Left lung (tissue), 10 donors: Measurements from ENCODE around the gene RNF123. TPM values are rescaled to one million over a fixed set of nuclear protein-coding genes. Genes with fewer than 3 reads are reported as not detected.
A peak's percentile ranks its signal among the peaks of the same experiment; 100 is the strongest.

ENCODE experiments used
- ATAC-seq: fragments of 200-7000 bp; cut with Tn5 transposase; one replicate; pipeline ENCODE4 v1.9.1; 2020; ENCODE audit warnings: moderate library complexity
- DNase-seq, 4 donors: peaks; one replicate each; pipeline ENCODE4 v3.0.0-alpha.2; 2013 to 2020
- H3K27ac ChIP-seq, 2 donors: fragments of 200-600 bp; sonication (generic) in 1 of 2; one replicate each; pipeline versions ENCODE4 v1.5.0 to v1.8.0; 2020 to 2021
- H3K27me3 ChIP-seq, 2 donors: fragments of 200-600 bp; sonication (generic) in 1 of 2; one replicate each; pipeline versions ENCODE4 v1.5.0 to v1.8.0; 2020 to 2021
- H3K36me3 ChIP-seq, 2 donors: fragments of 200-600 bp; sonication (generic) in 1 of 2; one replicate each; pipeline versions ENCODE4 v1.5.0 to v1.8.0; 2020 to 2021
- H3K4me1 ChIP-seq, 2 donors: fragments of 200-600 bp; one replicate each; pipeline ENCODE4 v1.8.0; 2021
- H3K4me3 ChIP-seq, 2 donors: fragments of 200-600 bp; sonication (generic) in 1 of 2; one replicate each; pipeline versions ENCODE4 v1.5.0 to v1.8.0; 2020 to 2021; ENCODE audit warnings: mild to moderate bottlenecking in 1 of 2
- H3K9me3 ChIP-seq, 2 donors: fragments of 200-600 bp; sonication (generic) in 1 of 2; one replicate each; pipeline versions ENCODE4 v1.5.0 to v1.8.0; 2020 to 2021
- intact Hi-C, 2 donors: fragments of 100-400 bp; cut with DNase I; formaldehyde crosslinking; loops; one replicate each; pipeline versions ENCODE4 v1.11.2 to v1.14.2; 2022
- polyA plus RNA-seq, 6 donors: library from polyadenylated mRNA; unstranded; fragments of 120-200 nt; gene quantifications; one replicate each; pipeline ENCODE4 v1.2.1, GENCODE V29; 2013; ENCODE audit not compliant: insufficient read length in 6 of 6
- total RNA-seq, 2 donors: library from RNA; stranded (reverse); fragmentation: NEBNext Ultra II Directional; extraction: Animal tissue kit (Norgen Biotek cat#: 25700); gene quantifications; one replicate each; pipeline ENCODE4 v1.2.1, GENCODE V29; 2021
- TF ChIP-seq, protein P1 (sequence below), 2 donors: fragments of 200-600 bp; sonication (generic) in 1 of 2; IDR thresholded peaks; one replicate each; pipeline versions ENCODE4 v1.5.0 to v1.8.0; 2021; ENCODE audit warnings: antibody characterized with exemption in 2 of 2
- donor health status: DM: no; HTN: yes; CAD: no.
- donor health status: DM: no; HTN: no; CAD: no.

Gene RNF123
- total and polyA plus RNA-seq, 8 donors: 21.8 to 45.0 (median 32.3) TPM

DNA sequence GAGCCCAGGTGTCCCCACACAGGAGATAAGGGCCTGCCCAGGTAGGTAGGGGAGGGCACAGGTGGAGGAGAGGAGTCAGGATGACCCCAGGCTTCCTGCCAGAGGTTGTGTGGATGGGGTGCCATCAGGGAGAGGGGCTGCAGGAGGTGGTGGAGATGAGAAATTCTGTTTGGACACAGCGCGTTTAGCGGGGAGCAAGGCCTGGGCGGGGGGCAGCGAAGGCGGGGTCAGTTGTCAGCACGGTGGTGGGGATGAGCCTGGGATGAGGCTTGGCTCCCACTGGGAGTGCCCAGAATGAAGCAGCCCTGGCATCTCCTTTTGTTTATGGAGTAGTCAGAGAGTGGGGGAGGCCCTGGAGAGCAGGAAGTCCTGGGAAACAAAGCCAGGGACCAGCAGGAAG lies 14.6 kb downstream of the RNF123 start:
- Histone ChIP-seq H3K36me3 (peaks cover 0 to 77% of the 10 kb centered on the region in 2 donors), H3K4me3 (no peak overlapping the region), H3K27me3 (no peaks in the 10 kb centered on the region), H3K27ac (no peak overlapping the region), H3K9me3 (no peaks in the 10 kb centered on the region), H3K4me1 (peaks cover 0 to 6% of the 10 kb centered on the region in 2 donors)
- DNase-seq: no peak
- TF ChIP-seq, protein P1, sequence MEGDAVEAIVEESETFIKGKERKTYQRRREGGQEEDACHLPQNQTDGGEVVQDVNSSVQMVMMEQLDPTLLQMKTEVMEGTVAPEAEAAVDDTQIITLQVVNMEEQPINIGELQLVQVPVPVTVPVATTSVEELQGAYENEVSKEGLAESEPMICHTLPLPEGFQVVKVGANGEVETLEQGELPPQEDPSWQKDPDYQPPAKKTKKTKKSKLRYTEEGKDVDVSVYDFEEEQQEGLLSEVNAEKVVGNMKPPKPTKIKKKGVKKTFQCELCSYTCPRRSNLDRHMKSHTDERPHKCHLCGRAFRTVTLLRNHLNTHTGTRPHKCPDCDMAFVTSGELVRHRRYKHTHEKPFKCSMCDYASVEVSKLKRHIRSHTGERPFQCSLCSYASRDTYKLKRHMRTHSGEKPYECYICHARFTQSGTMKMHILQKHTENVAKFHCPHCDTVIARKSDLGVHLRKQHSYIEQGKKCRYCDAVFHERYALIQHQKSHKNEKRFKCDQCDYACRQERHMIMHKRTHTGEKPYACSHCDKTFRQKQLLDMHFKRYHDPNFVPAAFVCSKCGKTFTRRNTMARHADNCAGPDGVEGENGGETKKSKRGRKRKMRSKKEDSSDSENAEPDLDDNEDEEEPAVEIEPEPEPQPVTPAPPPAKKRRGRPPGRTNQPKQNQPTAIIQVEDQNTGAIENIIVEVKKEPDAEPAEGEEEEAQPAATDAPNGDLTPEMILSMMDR (IDR thresholded peaks at IDR 0.05): no peak
- intact Hi-C loops: no loop called here
- ATAC-seq: no peak

DNA sequence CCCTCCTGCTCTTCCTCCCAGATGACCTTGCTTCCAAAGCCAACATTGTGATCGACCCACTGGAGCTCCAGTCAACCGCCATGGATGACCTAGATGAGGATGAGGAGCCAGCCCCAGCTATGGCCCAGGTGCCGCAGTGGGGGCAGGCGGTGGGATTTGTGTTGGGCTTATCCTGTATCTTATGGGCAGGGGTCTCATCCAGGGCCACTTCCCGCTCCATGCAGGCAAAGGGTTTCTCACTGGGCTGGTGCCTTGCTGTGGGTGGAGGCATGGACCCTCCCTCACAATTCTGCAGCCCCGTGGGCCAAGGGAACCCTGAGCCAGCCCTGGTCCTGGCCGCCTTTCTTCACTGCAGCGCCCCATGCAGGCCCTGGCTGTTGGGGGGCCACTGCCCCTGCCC lies 15.3 kb downstream of the RNF123 start:
- ATAC-seq (no peak), DNase-seq (no peak)
- TF ChIP-seq, protein P1 (IDR thresholded peaks at IDR 0.05): no peak
- intact Hi-C loops: no loop called here
- Histone ChIP-seq H3K4me3 (no peak overlapping the region), H3K9me3 (no peaks in the 10 kb centered on the region), H3K4me1 (peaks cover 0 to 6% of the 10 kb centered on the region in 2 donors), H3K27ac (no peak overlapping the region), H3K27me3 (no peaks in the 10 kb centered on the region), H3K36me3 (peaks cover 0 to 70% of the 10 kb centered on the region in 2 donors)

DNA sequence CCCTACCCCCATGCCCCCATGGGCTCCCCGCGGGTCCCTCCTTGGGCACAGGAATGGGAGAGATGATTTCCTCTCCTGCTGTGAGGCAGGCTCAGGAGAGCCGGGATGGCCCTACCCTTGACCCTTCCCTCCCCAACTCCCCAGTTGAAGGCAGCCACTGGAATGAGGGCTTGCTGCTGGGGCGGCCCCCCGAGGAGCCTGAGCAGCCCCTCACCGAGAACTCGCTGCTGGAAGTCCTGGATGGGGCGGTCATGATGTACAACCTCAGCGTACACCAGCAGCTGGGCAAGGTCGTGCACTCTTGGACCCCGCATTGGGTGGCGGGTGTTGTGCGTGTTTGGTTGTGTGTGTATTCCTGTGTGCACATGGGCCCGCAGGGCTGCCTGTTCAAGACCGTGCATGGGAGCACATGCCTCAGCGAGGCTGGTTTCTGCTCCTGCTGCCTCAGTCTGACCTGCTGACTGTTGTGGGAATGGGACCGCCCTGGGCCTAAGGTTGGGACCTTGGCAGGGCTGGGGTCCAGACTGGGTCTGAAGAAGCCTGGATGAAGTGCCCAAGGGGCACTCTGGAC lies 16.1 kb downstream of the RNF123 start:
- TF ChIP-seq, protein P1 (IDR thresholded peaks at IDR 0.05): no peak
- no peaks in the 10 kb centered on the region for H3K9me3 ChIP-seq
- no peak overlapping the region for H3K27ac ChIP-seq
- H3K4me1 ChIP-seq: peaks cover 0 to 6% of the 10 kb centered on the region in 2 donors
- intact Hi-C loops: no loop called here
- H3K4me3 ChIP-seq: no peak overlapping the region
- peaks cover 0 to 62% of the 10 kb centered on the region in 2 donors for H3K36me3 ChIP-seq
- DNase-seq: no peak
- no peak for ATAC-seq
- H3K27me3 ChIP-seq: no peaks in the 10 kb centered on the region

DNA sequence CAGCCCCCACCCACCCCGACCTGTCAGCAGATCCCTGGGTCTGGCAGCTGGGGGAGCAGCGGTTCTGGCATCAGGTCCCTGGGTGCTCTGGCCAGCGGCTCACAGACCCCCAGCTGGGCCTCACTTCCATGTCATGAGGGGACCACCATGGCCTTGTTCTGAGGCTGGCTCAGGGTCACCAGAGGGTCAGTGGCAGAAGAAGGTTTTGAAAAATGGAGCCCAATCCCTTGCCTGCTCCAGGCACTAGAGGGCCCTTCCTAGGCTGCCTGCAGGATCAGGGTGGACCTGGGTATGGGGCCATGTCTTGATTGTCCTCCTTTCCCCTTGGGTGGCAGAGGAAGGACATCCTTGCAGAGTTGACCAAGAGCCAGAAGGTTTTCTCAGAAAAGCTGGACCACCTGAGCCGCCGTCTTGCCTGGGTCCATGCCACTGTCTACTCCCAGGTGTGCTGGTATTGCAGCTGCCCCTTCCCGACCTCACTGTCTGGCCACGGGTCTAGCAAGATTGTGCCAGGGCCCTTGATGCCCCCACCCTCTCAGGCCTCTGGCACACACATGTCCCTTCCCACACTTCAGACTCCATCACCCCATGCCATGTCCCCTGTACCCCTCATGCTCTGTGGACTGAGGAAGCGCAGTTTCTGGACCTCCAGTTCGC lies 17.2 kb downstream of the RNF123 start:
- Histone ChIP-seq H3K4me1 (peaks cover 0 to 6% of the 10 kb centered on the region in 2 donors), H3K4me3 (no peak overlapping the region), H3K36me3 (peaks cover 0 to 52% of the 10 kb centered on the region in 2 donors), H3K27ac (no peak overlapping the region), H3K9me3 (no peaks in the 10 kb centered on the region), H3K27me3 (no peaks in the 10 kb centered on the region)
- intact Hi-C loops: no loop called here
- ATAC-seq (no peak), DNase-seq (peak in 1 of 4 donors; percentile 55)
- TF ChIP-seq, protein P1 (IDR thresholded peaks at IDR 0.05): no peak

DNA sequence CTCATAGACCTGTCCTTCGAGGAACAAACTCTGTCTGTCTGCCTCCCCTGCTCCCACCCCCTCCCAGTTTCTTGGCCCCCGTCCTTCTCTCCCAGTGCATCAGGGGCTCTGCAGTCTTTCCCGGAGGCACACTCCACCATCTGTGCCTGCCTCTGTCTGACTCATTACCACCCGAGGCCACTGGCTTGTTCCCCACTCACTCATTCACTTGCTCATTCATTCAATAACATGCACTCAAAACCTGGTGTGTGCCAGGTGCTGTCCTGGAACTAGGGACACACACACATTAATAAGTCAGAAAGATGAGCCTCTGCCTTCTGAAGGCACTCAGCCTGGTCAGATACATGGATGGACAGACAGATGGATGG lies 17.7 kb downstream of the RNF123 start:
- intact Hi-C loops: no loop called here
- H3K4me3 ChIP-seq: no peak overlapping the region
- H3K4me1 ChIP-seq: peaks cover 0 to 6% of the 10 kb centered on the region in 2 donors
- H3K36me3 ChIP-seq: peaks cover 0 to 52% of the 10 kb centered on the region in 2 donors
- no peaks in the 10 kb centered on the region for H3K27me3 ChIP-seq
- DNase-seq (no peak), ATAC-seq (no peak)
- no peak overlapping the region for H3K27ac ChIP-seq
- no peaks in the 10 kb centered on the region for H3K9me3 ChIP-seq
- TF ChIP-seq, protein P1 (IDR thresholded peaks at IDR 0.05): no peak
